Neural cell (in vitro differentiated cells): Measurements from ENCODE around the gene ZNF736. TPM values are rescaled to one million over a fixed set of nuclear protein-coding genes. Genes with fewer than 3 reads are reported as not detected.
"Not testable (repeated sequence)": the region's sequence is repeated elsewhere in the genome, so short reads cannot be mapped to it uniquely, and the experiment has no call there.

Experiments
- H2AFZ ChIP-seq: fragments of 200-600, 300-800 bp; sonication (generic), shearing (Covaris generic); 2 replicates; pipeline ENCODE4 v1.6.0; 2014; ENCODE audit warnings: low read depth, mild to moderate bottlenecking, antibody characterized with exemption, low read length, moderate library complexity
- H3F3A ChIP-seq: fragments of 200-600 bp; shearing (Covaris generic); 2 replicates; pipeline ENCODE4 v1.6.1; 2016; ENCODE audit warnings: mild to moderate bottlenecking, moderate library complexity, mixed read lengths, antibody characterized with exemption, low read length; ENCODE audit not compliant: insufficient read depth, poor library complexity, severe bottlenecking
- H3K27ac ChIP-seq: fragments of 200-600, 300-800 bp; sonication (generic), shearing (Covaris generic); 2 replicates; pipeline ENCODE4 v1.5.1; 2014; ENCODE audit warnings: mild to moderate bottlenecking, low read length, moderate library complexity
- H3K27me3 ChIP-seq: fragments of 300-800, 200-600 bp; sonication (generic), shearing (Covaris generic); 2 replicates; pipeline ENCODE4 v1.6.0; 2014; ENCODE audit warnings: mild to moderate bottlenecking, low read depth, low read length, moderate library complexity; ENCODE audit not compliant: insufficient read depth
- H3K36me3 ChIP-seq: fragments of 300-800, 200-600 bp; sonication (generic), shearing (Covaris generic); 2 replicates; pipeline ENCODE4 v1.5.1; 2014; ENCODE audit warnings: mild to moderate bottlenecking, antibody characterized with exemption, low read length, moderate library complexity; ENCODE audit not compliant: insufficient read depth
- H3K4me2 ChIP-seq: fragments of 300-800, 200-600 bp; sonication (generic), shearing (Covaris generic); 2 replicates; pipeline ENCODE4 v1.6.0; 2014; ENCODE audit warnings: mild to moderate bottlenecking, low read length
- H3K4me3 ChIP-seq: fragments of 300-800, 200-600 bp; sonication (generic), shearing (Covaris generic); 2 replicates; pipeline ENCODE4 v1.5.1; 2014; ENCODE audit warnings: mild to moderate bottlenecking, low read length, moderate library complexity
- H3K79me2 ChIP-seq: fragments of 200-600 bp; shearing (Covaris generic); replicated peaks from 2 replicates; pipeline ENCODE4 v1.6.0; 2014; ENCODE audit warnings: mild to moderate bottlenecking, low read length, moderate library complexity; ENCODE audit not compliant: insufficient read depth
- H3K9ac ChIP-seq: fragments of 300-800, 200-600 bp; sonication (generic), shearing (Covaris generic); 2 replicates; pipeline ENCODE4 v1.6.1; 2016; ENCODE audit warnings: mild to moderate bottlenecking, low read length, mixed read lengths
- H3K9me2 ChIP-seq: fragments of 200-600 bp; shearing (Covaris generic); 2 replicates; pipeline ENCODE4 v1.6.1; 2016; ENCODE audit warnings: mild to moderate bottlenecking, low read length, mixed read lengths; ENCODE audit not compliant: insufficient read depth
- H3K9me3 ChIP-seq: fragments of 200-600, 300-800 bp; sonication (generic), shearing (Covaris generic); 2 replicates; pipeline ENCODE4 v1.6.1; 2016; ENCODE audit warnings: mild to moderate bottlenecking, mixed run types, low read length, moderate library complexity, mixed read lengths
- H4K20me1 ChIP-seq: fragments of 200-600 bp; shearing (Covaris generic); 2 replicates; pipeline ENCODE4 v1.6.1; 2016; ENCODE audit warnings: mild to moderate bottlenecking, mixed run types; ENCODE audit not compliant: insufficient read depth
- CTCF ChIP-seq: fragments of 450-650 bp; IDR thresholded peaks from 2 replicates; pipeline ENCODE4 v1.5.1; 2014; ENCODE audit warnings: antibody characterized with exemption, mild to moderate bottlenecking, moderate library complexity; ENCODE audit not compliant: poor library complexity, severe bottlenecking
- EP300 ChIP-seq: fragments of 450-650 bp; conservative IDR thresholded peaks from 2 replicates; pipeline ENCODE4 v1.6.1; 2014; ENCODE audit warnings: antibody characterized with exemption, mild to moderate bottlenecking, moderate library complexity; ENCODE audit not compliant: poor library complexity, severe bottlenecking
- EZH2 ChIP-seq: fragments of 200-600, 300-800 bp; shearing (Covaris generic), sonication (generic); IDR thresholded peaks from 2 replicates; pipeline ENCODE4 v1.6.1; 2014; ENCODE audit warnings: antibody characterized with exemption, low read length, borderline replicate concordance, mild to moderate bottlenecking; ENCODE audit not compliant: insufficient read depth, poor library complexity, severe bottlenecking
- MXI1 ChIP-seq: fragments of 450-650 bp; conservative IDR thresholded peaks from 2 replicates; pipeline ENCODE4 v1.6.1; 2014; ENCODE audit warnings: antibody characterized with exemption, mild to moderate bottlenecking; ENCODE audit not compliant: poor library complexity, severe bottlenecking
- POLR2AphosphoS5 ChIP-seq: IDR thresholded peaks from 2 replicates; pipeline ENCODE4 v1.6.1; 2012
- RAD21 ChIP-seq: fragments of 450-650 bp; conservative IDR thresholded peaks from 2 replicates; pipeline ENCODE4 v1.6.1; 2014; ENCODE audit warnings: antibody characterized with exemption, mild to moderate bottlenecking, moderate library complexity
- SMC3 ChIP-seq: fragments of 450-650 bp; conservative IDR thresholded peaks from 2 replicates; pipeline ENCODE4 v1.6.1; 2014; ENCODE audit warnings: antibody characterized with exemption, mild to moderate bottlenecking, moderate library complexity; ENCODE audit not compliant: poor library complexity
- TAF1 ChIP-seq: IDR thresholded peaks from 2 replicates; pipeline ENCODE4 v1.6.1; 2012; ENCODE audit warnings: low read depth
- polyA plus RNA-seq: library from polyadenylated mRNA; depleted of rRNA; stranded (reverse); fragments of >200 nt; gene quantifications from 2 replicates; pipeline ENCODE4 v1.2.3, GENCODE V29; 2014
- TF ChIP-seq, protein P1 (sequence below): IDR thresholded peaks from 2 replicates; pipeline ENCODE4 v1.6.1; 2012; ENCODE audit warnings: borderline replicate concordance

The ZNF736 gene
- polyA plus RNA-seq, 1 donor from 2014 or later = 1.7 TPM

DNA sequence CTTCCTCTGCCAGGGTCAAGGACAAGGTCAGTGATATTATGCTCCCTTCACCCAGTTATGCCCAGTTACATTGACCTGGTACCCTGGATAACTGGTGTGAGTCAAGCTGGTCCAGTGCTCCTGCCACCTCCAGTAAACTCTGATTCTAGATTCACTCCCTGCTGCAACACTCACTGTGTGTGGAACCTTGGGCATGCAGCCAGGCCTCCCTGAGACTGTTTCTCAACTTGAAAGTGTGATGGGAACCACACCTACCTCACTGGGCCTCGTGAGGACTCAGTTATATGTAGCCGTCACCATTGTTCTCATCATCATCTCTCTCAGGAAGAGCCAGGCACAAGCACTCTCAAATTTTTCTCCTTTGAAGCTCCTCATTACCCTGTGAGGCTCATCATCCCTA, 935 bp upstream of the ZNF736 start:
- H3K27me3 ChIP-seq = no peaks in the 10 kb centered on the region
- H3K27ac ChIP-seq = no peak overlapping the region
- H3K4me2 ChIP-seq = no peak overlapping the region
- H3K36me3 ChIP-seq = no peaks in the 10 kb centered on the region
- no peaks in the 10 kb centered on the region for H3K79me2 ChIP-seq
- H3K9ac ChIP-seq = no peak overlapping the region
- H3K9me2 ChIP-seq = no peaks in the 10 kb centered on the region
- H3K4me3 ChIP-seq = no peak overlapping the region
- no peaks in the 10 kb centered on the region for H4K20me1 ChIP-seq
- H2AFZ ChIP-seq = no peak overlapping the region
- TF ChIP-seq EZH2 = no peak
- no peaks in the 10 kb centered on the region for H3K9me3 ChIP-seq
- H3F3A ChIP-seq = no peaks in the 10 kb centered on the region

GRCh38 chr7:64314566-64314965, 805 bp downstream of the ZNF736 start:
- Histone ChIP-seq H3K36me3 (no peaks in the 10 kb centered on the region), H3K4me2 (no peak overlapping the region), H3K9me3 (no peaks in the 10 kb centered on the region), H4K20me1 (no peaks in the 10 kb centered on the region), H3K9ac (no peak overlapping the region), H3F3A (no peaks in the 10 kb centered on the region), H3K27ac (no peak overlapping the region), H3K4me3 (no peak overlapping the region), H3K27me3 (no peaks in the 10 kb centered on the region), H3K9me2 (no peaks in the 10 kb centered on the region), H3K79me2 (no peaks in the 10 kb centered on the region), H2AFZ (no peak overlapping the region)
- TF ChIP-seq EZH2 (no peak), EP300 (no peak), TAF1 (no peak), SMC3 (no peak), RAD21 (no peak), POLR2AphosphoS5 (no peak), CTCF (no peak), MXI1 (no peak)
- TF ChIP-seq, protein P1, sequence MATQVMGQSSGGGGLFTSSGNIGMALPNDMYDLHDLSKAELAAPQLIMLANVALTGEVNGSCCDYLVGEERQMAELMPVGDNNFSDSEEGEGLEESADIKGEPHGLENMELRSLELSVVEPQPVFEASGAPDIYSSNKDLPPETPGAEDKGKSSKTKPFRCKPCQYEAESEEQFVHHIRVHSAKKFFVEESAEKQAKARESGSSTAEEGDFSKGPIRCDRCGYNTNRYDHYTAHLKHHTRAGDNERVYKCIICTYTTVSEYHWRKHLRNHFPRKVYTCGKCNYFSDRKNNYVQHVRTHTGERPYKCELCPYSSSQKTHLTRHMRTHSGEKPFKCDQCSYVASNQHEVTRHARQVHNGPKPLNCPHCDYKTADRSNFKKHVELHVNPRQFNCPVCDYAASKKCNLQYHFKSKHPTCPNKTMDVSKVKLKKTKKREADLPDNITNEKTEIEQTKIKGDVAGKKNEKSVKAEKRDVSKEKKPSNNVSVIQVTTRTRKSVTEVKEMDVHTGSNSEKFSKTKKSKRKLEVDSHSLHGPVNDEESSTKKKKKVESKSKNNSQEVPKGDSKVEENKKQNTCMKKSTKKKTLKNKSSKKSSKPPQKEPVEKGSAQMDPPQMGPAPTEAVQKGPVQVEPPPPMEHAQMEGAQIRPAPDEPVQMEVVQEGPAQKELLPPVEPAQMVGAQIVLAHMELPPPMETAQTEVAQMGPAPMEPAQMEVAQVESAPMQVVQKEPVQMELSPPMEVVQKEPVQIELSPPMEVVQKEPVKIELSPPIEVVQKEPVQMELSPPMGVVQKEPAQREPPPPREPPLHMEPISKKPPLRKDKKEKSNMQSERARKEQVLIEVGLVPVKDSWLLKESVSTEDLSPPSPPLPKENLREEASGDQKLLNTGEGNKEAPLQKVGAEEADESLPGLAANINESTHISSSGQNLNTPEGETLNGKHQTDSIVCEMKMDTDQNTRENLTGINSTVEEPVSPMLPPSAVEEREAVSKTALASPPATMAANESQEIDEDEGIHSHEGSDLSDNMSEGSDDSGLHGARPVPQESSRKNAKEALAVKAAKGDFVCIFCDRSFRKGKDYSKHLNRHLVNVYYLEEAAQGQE = no peak

GRCh38 chr7:64316031-64316742, 2.4 kb downstream of the ZNF736 start:
- not testable (repeated sequence) for H3K9ac ChIP-seq, H2AFZ ChIP-seq, H3K9me3 ChIP-seq, H3K27ac ChIP-seq, H3K9me2 ChIP-seq, H3K79me2 ChIP-seq, H3K36me3 ChIP-seq, H4K20me1 ChIP-seq, H3K4me3 ChIP-seq, H3K27me3 ChIP-seq, H3K4me2 ChIP-seq, H3F3A ChIP-seq
